Pancreas (tissue), 10 donors: Measurements from ENCODE around the gene CATSPERB. TPM values are rescaled to one million over a fixed set of nuclear protein-coding genes. Genes with fewer than 3 reads are reported as not detected.
"Not testable (repeated sequence)": the region's sequence is repeated elsewhere in the genome, so short reads cannot be mapped to it uniquely, and the experiment has no call there.

Source experiments
- ATAC-seq, 4 donors: fragments of 200-7000 bp; cut with Tn5 transposase; one replicate each; pipeline versions ENCODE4 v1.8.0 to v1.9.1; 2020; ENCODE audit warnings: mild to moderate bottlenecking in 4 of 4, moderate library complexity in 4 of 4
- DNase-seq, 6 donors: peaks; one replicate each; pipeline ENCODE4 v3.0.0-alpha.2; 2020
- FAIRE-seq: peaks from 2 replicates; lab custom pipeline; 2012; peaks lifted over from hg19 to GRCh38; lab: Jason Lieb, UNC
- H3K27ac ChIP-seq, 4 donors: fragments of 200-600 bp; sonication (generic); 1 replicate in 3 of 4; 2 replicates in 1 of 4; pipeline versions ENCODE4 v1.5.0 to v1.8.0; 2020
- H3K27me3 ChIP-seq, 4 donors: fragments of 200-600 bp; one replicate each; pipeline ENCODE4 v1.8.0; 2021
- H3K36me3 ChIP-seq, 3 donors: fragments of 200-600 bp; sonication (generic) in 1 of 3; one replicate each; pipeline versions ENCODE4 v1.5.0 to v1.8.0; 2020 to 2021
- H3K4me1 ChIP-seq, 3 donors: fragments of 200-600 bp; one replicate each; pipeline ENCODE4 v1.8.0; 2021
- H3K4me3 ChIP-seq, 4 donors: fragments of 200-600 bp; sonication (generic) in 2 of 4; one replicate each; pipeline versions ENCODE4 v1.5.0 to v1.8.0; 2020 to 2021
- H3K9me3 ChIP-seq, 4 donors: fragments of 200-600 bp; one replicate each; pipeline ENCODE4 v1.8.0; 2021
- CTCF ChIP-seq, 4 donors: fragments of 200-600 bp; sonication (generic) in 3 of 4; IDR thresholded peaks; one replicate each; pipeline versions ENCODE4 v1.5.0 to v1.8.0; 2021; ENCODE audit warnings: antibody characterized with exemption in 4 of 4
- WGBS, 2 donors: extraction: QIAGEN DNeasy Blood & Tissue Kit; methylation state at CpG; one replicate each; pipeline ENCODE4 v1.1.7; 2013; 5-methylcytosine and 5-hydroxymethylcytosine counted together
- intact Hi-C, 3 donors: fragments of 100-400 bp; cut with DNase I; formaldehyde crosslinking; loops; one replicate each; pipeline versions ENCODE4 v1.11.1 to v1.14.2; 2022
- polyA plus RNA-seq, 2 donors: library from polyadenylated mRNA; stranded (reverse); fragments of 200-250 nt; gene quantifications; one replicate each; pipeline ENCODE4 v1.2.3, GENCODE V29; 2013
- total RNA-seq, 6 donors: library from RNA; stranded (reverse); fragmentation: NEBNext Ultra II Directional in 4 of 6; extraction: Animal tissue kit (Norgen Biotek cat#: 25700) in 4 of 6; gene quantifications; one replicate each; pipeline versions ENCODE4 v1.2.1 to v1.2.4, GENCODE V29; 2021 to 2023
- donor health status: healthy with polysubstance abuse.
- donor health status: DM: no; HTN: no; CAD: no; lungs with moderate emphysema.
- donor health status: DM: no; HTN: no; CAD: no.
- donor health status: control.
- donor health status: control.
- donor health status: Bipolar disorder and iron deficiency.
- donor health status: DM: yes; HTN: yes; CAD: no.
- donor health status: DM: no; HTN: no; CAD: no.
- donor health status: DM: no; HTN: no; CAD: no.
- donor health status: DM: yes; HTN: yes; CAD: no.

Gene CATSPERB
- total and polyA plus RNA-seq, 8 donors: 6.0 to 40.0 (median 18.6) TPM

DNA sequence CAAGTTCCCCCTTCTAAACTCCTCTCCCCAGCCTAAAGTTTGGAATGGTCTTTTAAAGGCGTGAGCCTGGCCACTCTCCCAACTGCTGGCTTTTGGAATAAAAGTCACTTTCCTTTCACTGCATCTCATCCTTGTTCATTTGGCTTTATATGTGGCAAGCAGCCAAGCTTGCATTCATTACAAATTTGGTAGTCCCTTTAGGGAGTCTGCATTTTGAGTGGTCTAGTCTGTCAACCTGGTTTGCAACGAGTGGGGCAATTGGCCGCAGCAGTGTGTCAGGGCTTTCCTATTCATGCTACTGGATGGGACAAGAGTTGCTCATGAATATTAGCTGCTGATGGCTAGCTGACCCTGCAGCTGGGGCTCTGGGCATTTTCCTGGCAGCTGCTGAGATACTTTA, 57.0 kb downstream of the CATSPERB start:
- no peak for ATAC-seq
- no peak for DNase-seq
- 90 to 91% methylated on average over 3 of the region's 3 CpGs for WGBS, 2 donors

DNA sequence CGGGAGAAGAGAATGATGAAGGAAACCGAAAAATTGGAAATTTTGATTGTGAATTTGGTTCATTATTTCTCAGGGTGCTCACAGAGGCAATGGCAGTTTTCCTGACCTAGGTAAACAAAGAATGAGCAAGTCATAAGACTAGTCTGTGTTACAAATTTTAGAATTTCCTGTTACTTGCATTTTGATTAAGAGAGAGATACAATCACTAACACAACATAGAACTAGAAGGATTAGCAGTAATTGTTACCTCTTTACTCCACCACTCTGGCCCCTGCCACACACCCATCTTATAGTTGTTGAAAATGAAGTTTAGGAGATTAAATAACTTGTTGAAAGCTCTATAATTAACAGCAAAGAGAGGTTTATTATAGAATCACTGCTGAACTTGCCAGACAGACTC, 62.0 kb downstream of the CATSPERB start:
- no peak for ATAC-seq
- DNase-seq: no peak
- Histone ChIP-seq H3K36me3 (no peaks in the 10 kb centered on the region), H3K9me3 (no peaks in the 10 kb centered on the region), H3K4me1 (no peaks in the 10 kb centered on the region), H3K27ac (no peak overlapping the region), H3K4me3 (no peak overlapping the region), H3K27me3 (no peaks in the 10 kb centered on the region)
- WGBS, 2 donors: 89% methylated on average over 2 of the region's 2 CpGs
- no peak for FAIRE-seq
- no peak for TF ChIP-seq CTCF (IDR thresholded peaks at IDR 0.05)
- intact Hi-C loops: no loop called here

More for the DNA sequence above, 57.0 kb downstream of the CATSPERB start:
- H3K27me3 ChIP-seq: no peaks in the 10 kb centered on the region
- H3K27ac ChIP-seq: no peak overlapping the region
- intact Hi-C loops: no loop called here
- H3K4me3 ChIP-seq: no peak overlapping the region
- no peak for TF ChIP-seq CTCF (IDR thresholded peaks at IDR 0.05)
- FAIRE-seq: no peak
- H3K36me3 ChIP-seq: no peaks in the 10 kb centered on the region
- H3K4me1 ChIP-seq: no peaks in the 10 kb centered on the region
- H3K9me3 ChIP-seq: no peaks in the 10 kb centered on the region

DNA sequence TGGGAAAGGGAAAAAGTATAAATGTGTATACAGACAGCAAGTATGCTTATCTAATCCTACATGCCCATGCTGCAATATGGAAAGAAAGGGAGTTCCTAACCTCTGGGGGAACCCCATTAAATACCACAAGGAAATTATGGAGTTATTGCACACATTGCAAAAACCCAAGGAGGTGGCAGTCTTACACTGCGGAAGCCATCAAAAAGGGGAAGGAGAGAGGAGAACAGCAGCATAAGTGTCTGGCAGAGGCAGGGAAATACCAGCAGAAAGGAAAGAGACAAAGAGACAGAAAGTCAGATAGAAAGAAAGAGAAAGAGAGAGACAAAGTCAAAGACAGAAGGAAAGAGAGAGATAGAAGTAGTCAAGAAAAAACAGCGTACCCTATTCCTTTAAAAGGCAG, 64.8 kb downstream of the CATSPERB start:
- H3K27me3 ChIP-seq, H3K27ac ChIP-seq, DNase-seq, FAIRE-seq, H3K4me1 ChIP-seq, H3K36me3 ChIP-seq, ATAC-seq, intact Hi-C loops, H3K4me3 ChIP-seq, H3K9me3 ChIP-seq: not testable (repeated sequence)
- 85 to 93% methylated on average over 2 of the region's 2 CpGs for WGBS, 2 donors

DNA sequence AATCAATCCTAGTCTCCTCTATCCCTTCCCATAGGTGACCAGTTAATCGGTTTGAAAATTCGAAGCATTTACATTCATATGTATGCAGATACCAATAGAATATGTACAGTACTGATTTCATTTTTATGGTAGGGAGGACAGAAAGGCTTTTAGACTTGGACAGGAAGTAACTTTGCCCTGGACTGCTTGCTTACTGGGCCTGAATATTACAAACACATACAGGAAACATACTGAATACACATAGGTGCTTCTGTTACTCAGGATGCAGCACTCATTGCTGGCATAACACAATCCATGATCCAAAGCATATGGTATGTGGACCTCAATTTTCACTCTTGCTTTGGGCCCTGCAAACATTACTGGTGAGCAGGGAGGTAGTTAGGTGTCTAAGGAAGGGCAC, 71.1 kb downstream of the CATSPERB start:
- no peak for TF ChIP-seq CTCF (IDR thresholded peaks at IDR 0.05)
- no peak for ATAC-seq

DNA sequence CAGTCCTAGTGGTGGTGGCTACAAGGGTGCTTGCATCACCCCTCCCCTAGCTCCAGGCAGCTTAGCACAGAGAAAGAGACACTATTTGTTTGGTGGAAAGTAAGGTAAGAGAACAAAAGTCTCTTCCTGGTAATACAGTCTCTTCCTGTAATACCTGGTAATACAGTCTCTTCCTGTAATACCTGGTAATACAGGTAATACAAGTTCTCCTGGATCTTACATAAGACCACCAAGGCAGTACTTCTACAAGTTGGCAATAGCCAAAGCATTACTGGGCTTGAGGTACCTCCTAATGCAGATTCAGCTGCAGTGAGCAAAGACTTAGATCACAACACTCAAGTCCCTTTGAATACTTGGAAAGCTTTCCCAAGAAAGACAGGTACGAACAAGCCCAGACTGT, 77.0 kb downstream of the CATSPERB start:
- Histone ChIP-seq H3K36me3 (no peaks in the 10 kb centered on the region), H3K4me1 (peaks cover 0 to 36% (median 0%) of the 10 kb centered on the region in 3 donors), H3K4me3 (no peak overlapping the region), H3K27me3 (no peaks in the 10 kb centered on the region), H3K9me3 (no peaks in the 10 kb centered on the region), H3K27ac (peak overlapping the region in 2 of 4 donors; percentile 76 to 78)
- DNase-seq (peak in 1 of 6 donors; percentile 26), FAIRE-seq (no peak), ATAC-seq (peak in 3 of 4 donors; percentile 27 to 77 (median 66))
- TF ChIP-seq CTCF (IDR thresholded peaks at IDR 0.05): no peak
- intact Hi-C loops: no loop called here
- WGBS, 2 donors: 82 to 91% methylated on average over 1 of the region's 1 CpG

More for the DNA sequence above, 71.1 kb downstream of the CATSPERB start:
- intact Hi-C loops: no loop called here
- Histone ChIP-seq H3K9me3 (no peaks in the 10 kb centered on the region), H3K27me3 (no peaks in the 10 kb centered on the region), H3K4me3 (no peak overlapping the region), H3K27ac (no peak overlapping the region), H3K4me1 (peaks cover 0 to 6% (median 0%) of the 10 kb centered on the region in 3 donors), H3K36me3 (no peaks in the 10 kb centered on the region)
- DNase-seq (no peak), FAIRE-seq (no peak)
- WGBS, 2 donors: 45 to 90% methylated on average over 2 of the region's 2 CpGs
